Trophoblast cell (in vitro differentiated cells and primary cell): ENCODE measurements around the gene KBTBD12.

Experiments used
- DNase-seq, 2 donors: peaks; one replicate each; pipeline ENCODE4 v3.0.0-alpha.2; 2016
- H2AFZ ChIP-seq: 2 replicates; pipeline ENCODE4 v1.6.1; 2013; ENCODE audit warnings: low read length, moderate library complexity, mild to moderate bottlenecking; ENCODE audit not compliant: insufficient read depth, poor library complexity
- H2AK5ac ChIP-seq: 2 replicates; pipeline ENCODE4 v1.6.1; 2013; ENCODE audit warnings: mild to moderate bottlenecking, low read length
- H2BK120ac ChIP-seq: 2 replicates; pipeline ENCODE4 v1.6.1; 2013; ENCODE audit warnings: low read length, mild to moderate bottlenecking, moderate library complexity; ENCODE audit not compliant: insufficient read depth, poor library complexity
- H2BK12ac ChIP-seq: 2 replicates; pipeline ENCODE4 v1.6.1; 2013; ENCODE audit warnings: mild to moderate bottlenecking, low read length, moderate library complexity
- H2BK5ac ChIP-seq: 2 replicates; pipeline ENCODE4 v1.6.1; 2013; ENCODE audit warnings: low read length, low read depth, moderate library complexity, mild to moderate bottlenecking; ENCODE audit not compliant: poor library complexity
- H3K14ac ChIP-seq: 2 replicates; pipeline ENCODE4 v1.6.1; 2013; ENCODE audit warnings: mild to moderate bottlenecking, low read length
- H3K18ac ChIP-seq: 2 replicates; pipeline ENCODE4 v1.6.1; 2013; ENCODE audit warnings: mild to moderate bottlenecking, low read length
- H3K23ac ChIP-seq: 2 replicates; pipeline ENCODE4 v1.6.1; 2013; ENCODE audit warnings: low read length
- H3K27ac ChIP-seq: 2 replicates; pipeline ENCODE4 v1.5.1; 2013; ENCODE audit warnings: low read depth, mild to moderate bottlenecking, inconsistent platforms, low read length, moderate library complexity
- H3K27me3 ChIP-seq: 2 replicates; pipeline ENCODE4 v1.6.1; 2013; ENCODE audit warnings: inconsistent platforms, mild to moderate bottlenecking, low read length, moderate library complexity; ENCODE audit not compliant: insufficient read depth
- H3K36me3 ChIP-seq, 2 experiments: 1 replicate in 1 of 2; 2 replicates in 1 of 2; pipeline ENCODE4 v1.6.1; 2013; ENCODE audit warnings: low read length in 2 of 2, mild to moderate bottlenecking in 2 of 2, moderate library complexity in 1 of 2; ENCODE audit not compliant: insufficient read depth in 2 of 2, control insufficient read depth in 1 of 2
- H3K4ac ChIP-seq: 2 replicates; pipeline ENCODE4 v1.6.1; 2013; ENCODE audit warnings: low read depth, mild to moderate bottlenecking, low read length, moderate library complexity
- H3K4me1 ChIP-seq, 2 experiments: 1 replicate in 1 of 2; 2 replicates in 1 of 2; pipeline ENCODE4 v1.6.1; 2013; ENCODE audit warnings: low read length in 2 of 2, mild to moderate bottlenecking in 2 of 2, moderate library complexity in 1 of 2; ENCODE audit not compliant: insufficient read depth in 2 of 2, control insufficient read depth in 1 of 2
- H3K4me2 ChIP-seq: 2 replicates; pipeline ENCODE4 v1.6.1; 2013; ENCODE audit warnings: inconsistent platforms, mild to moderate bottlenecking, low read length, moderate library complexity
- H3K4me3 ChIP-seq: 2 replicates; pipeline ENCODE4 v1.5.1; 2013; ENCODE audit warnings: mild to moderate bottlenecking, low read depth, low read length, inconsistent platforms
- H3K79me1 ChIP-seq: one replicate; pipeline ENCODE4 v1.6.1; 2013; ENCODE audit warnings: low read length
- H3K79me2 ChIP-seq: 2 replicates; pipeline ENCODE4 v1.6.1; 2013; ENCODE audit warnings: low read length, mild to moderate bottlenecking; ENCODE audit not compliant: control insufficient read depth, insufficient read depth, poor library complexity
- H3K9ac ChIP-seq: 2 replicates; pipeline ENCODE4 v1.6.1; 2013; ENCODE audit warnings: mild to moderate bottlenecking, low read length
- H3K9me3 ChIP-seq: 2 replicates; pipeline ENCODE4 v1.6.1; 2013; ENCODE audit warnings: low read depth, mild to moderate bottlenecking, control low read depth, inconsistent platforms, low read length; ENCODE audit not compliant: insufficient read depth
- H4K12ac ChIP-seq: 2 replicates; pipeline ENCODE4 v1.6.1; 2013; ENCODE audit warnings: low read depth, mild to moderate bottlenecking, low read length, moderate library complexity
- H4K8ac ChIP-seq: 2 replicates; pipeline ENCODE4 v1.6.1; 2013; ENCODE audit warnings: low read depth, mild to moderate bottlenecking, low read length, moderate library complexity
- H4K91ac ChIP-seq: one replicate; pipeline ENCODE4 v1.6.1; 2013; ENCODE audit warnings: low read depth, mild to moderate bottlenecking, low read length, moderate library complexity
- WGBS: extraction: QIAGEN DNeasy Blood & Tissue Kit; methylation state at CpG from one replicate; pipeline ENCODE4 v1.1.7; 2013; ENCODE audit warnings: missing lambda C conversion rate; ENCODE audit not compliant: insufficient read length, insufficient coverage; ENCODE audit errors: extremely low coverage; 5-methylcytosine and 5-hydroxymethylcytosine counted together

The KBTBD12 gene

DNA sequence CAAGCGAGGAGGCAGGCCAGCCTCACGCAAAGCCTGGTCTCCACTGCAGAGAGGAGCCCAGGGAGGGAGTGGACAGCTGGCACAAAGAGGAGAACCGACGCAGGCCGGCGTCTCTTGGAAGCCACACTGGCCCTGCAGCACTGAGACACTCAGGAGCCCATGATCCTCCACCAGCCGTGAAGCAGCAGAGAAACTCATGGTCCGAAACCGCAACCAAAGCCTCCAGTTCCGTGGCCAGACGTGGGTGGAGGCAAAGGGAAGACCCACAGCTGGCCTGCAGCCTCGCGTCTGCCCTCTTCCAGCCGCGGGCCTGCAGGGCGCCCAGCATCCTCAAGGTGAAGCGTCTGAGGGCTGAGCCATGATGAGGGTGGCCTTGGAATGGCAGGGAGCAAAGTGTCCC, 75.0 kb downstream of the KBTBD12 start:
- no peaks in the 10 kb centered on the region for H3K9me3 ChIP-seq
- H3K79me2 ChIP-seq, result no peaks in the 10 kb centered on the region
- H3K4ac ChIP-seq, result no peak overlapping the region
- no peak for DNase-seq
- no peak overlapping the region for H4K91ac ChIP-seq
- no peaks in the 10 kb centered on the region for H3K27me3 ChIP-seq
- no peaks in the 10 kb centered on the region for H3K79me1 ChIP-seq
- no CpG with 5 or more reads among the region's 17 CpGs for WGBS
- no peak overlapping the region for H4K12ac ChIP-seq
- no peak overlapping the region for H3K14ac ChIP-seq
- no peak overlapping the region for H3K23ac ChIP-seq
- no peak overlapping the region for H3K9ac ChIP-seq
- H2BK120ac ChIP-seq, result no peak overlapping the region
- no peak overlapping the region for H3K4me2 ChIP-seq
- peaks cover 0 to under 1% of the 10 kb centered on the region in 2 experiments for H3K4me1 ChIP-seq
- H3K36me3 ChIP-seq, result no peaks in the 10 kb centered on the region
- no peak overlapping the region for H2BK5ac ChIP-seq
- H2BK12ac ChIP-seq, result no peak overlapping the region
- no peak overlapping the region for H4K8ac ChIP-seq
- no peak overlapping the region for H2AFZ ChIP-seq
- H3K27ac ChIP-seq, result no peak overlapping the region
- H3K4me3 ChIP-seq, result no peak overlapping the region
- H2AK5ac ChIP-seq, result no peak overlapping the region
- H3K18ac ChIP-seq, result no peak overlapping the region

DNA sequence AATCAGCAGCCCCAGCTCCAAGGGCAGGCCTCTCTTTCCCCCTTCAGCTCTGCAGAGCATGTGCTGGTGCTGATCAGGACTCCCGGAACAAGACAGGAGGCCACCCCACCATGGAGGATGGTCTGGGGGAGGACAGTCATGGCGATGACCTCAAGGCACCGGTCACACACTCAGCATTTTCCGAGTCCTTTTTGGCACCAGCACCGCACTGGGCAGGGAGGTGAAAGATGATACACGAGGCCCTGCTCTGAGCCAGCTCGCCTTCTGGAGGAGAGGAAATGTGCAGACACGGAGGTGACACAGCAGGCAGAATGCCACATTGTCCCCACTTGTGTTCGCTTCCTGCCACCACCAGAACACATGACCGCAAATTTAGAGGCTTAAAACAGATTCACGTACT, 75.4 kb downstream of the KBTBD12 start:
- Histone ChIP-seq H3K79me1 (no peaks in the 10 kb centered on the region), H3K27ac (no peak overlapping the region), H2BK120ac (no peak overlapping the region), H3K27me3 (no peaks in the 10 kb centered on the region), H3K4ac (no peak overlapping the region), H3K36me3 (no peaks in the 10 kb centered on the region), H3K4me2 (no peak overlapping the region), H3K14ac (no peak overlapping the region), H4K91ac (no peak overlapping the region), H3K4me3 (no peak overlapping the region), H3K9ac (no peak overlapping the region), H3K9me3 (no peaks in the 10 kb centered on the region), H3K23ac (no peak overlapping the region), H4K8ac (no peak overlapping the region), H2BK5ac (no peak overlapping the region), H3K18ac (no peak overlapping the region), H3K79me2 (no peaks in the 10 kb centered on the region), H4K12ac (no peak overlapping the region), H2AFZ (no peak overlapping the region), H2BK12ac (no peak overlapping the region), H2AK5ac (no peak overlapping the region), H3K4me1 (no peaks in the 10 kb centered on the region)
- no CpG with 5 or more reads among the region's 11 CpGs for WGBS
- no peak for DNase-seq

DNA sequence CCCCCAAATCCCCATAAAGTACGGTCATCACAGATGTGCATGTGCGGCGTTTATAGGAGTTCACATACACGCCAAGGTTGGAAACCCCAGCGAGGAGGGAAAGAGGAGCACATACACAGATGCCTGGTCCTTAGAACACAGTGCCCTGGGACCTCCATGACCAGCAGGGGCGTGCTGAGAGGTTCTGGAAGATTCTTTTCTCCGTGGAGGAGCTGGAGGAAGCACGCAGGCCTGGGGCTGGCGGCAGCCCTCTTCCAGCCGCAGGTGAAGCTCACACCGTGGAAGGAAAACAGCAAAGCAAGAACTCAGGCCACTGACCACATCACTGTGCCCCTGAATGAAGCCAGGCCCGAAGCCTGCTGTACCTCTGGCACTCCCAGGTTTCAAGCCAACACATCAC, 76.2 kb downstream of the KBTBD12 start:
- no peak overlapping the region for H4K12ac ChIP-seq
- H4K8ac ChIP-seq, result no peak overlapping the region
- H2BK5ac ChIP-seq, result no peak overlapping the region
- H3K27me3 ChIP-seq, result no peaks in the 10 kb centered on the region
- H3K9me3 ChIP-seq, result no peaks in the 10 kb centered on the region
- no peak overlapping the region for H3K27ac ChIP-seq
- DNase-seq, result no peak
- H3K14ac ChIP-seq, result no peak overlapping the region
- H2BK12ac ChIP-seq, result no peak overlapping the region
- H3K9ac ChIP-seq, result no peak overlapping the region
- H3K4me3 ChIP-seq, result no peak overlapping the region
- H4K91ac ChIP-seq, result no peak overlapping the region
- H3K23ac ChIP-seq, result no peak overlapping the region
- no peaks in the 10 kb centered on the region for H3K4me1 ChIP-seq
- no peak overlapping the region for H2AFZ ChIP-seq
- no peaks in the 10 kb centered on the region for H3K36me3 ChIP-seq
- H2BK120ac ChIP-seq, result no peak overlapping the region
- no peaks in the 10 kb centered on the region for H3K79me2 ChIP-seq
- H3K79me1 ChIP-seq, result no peaks in the 10 kb centered on the region
- H3K4me2 ChIP-seq, result no peak overlapping the region
- WGBS, result no CpG with 5 or more reads among the region's 12 CpGs
- H3K18ac ChIP-seq, result no peak overlapping the region
- H3K4ac ChIP-seq, result no peak overlapping the region
- H2AK5ac ChIP-seq, result no peak overlapping the region

DNA sequence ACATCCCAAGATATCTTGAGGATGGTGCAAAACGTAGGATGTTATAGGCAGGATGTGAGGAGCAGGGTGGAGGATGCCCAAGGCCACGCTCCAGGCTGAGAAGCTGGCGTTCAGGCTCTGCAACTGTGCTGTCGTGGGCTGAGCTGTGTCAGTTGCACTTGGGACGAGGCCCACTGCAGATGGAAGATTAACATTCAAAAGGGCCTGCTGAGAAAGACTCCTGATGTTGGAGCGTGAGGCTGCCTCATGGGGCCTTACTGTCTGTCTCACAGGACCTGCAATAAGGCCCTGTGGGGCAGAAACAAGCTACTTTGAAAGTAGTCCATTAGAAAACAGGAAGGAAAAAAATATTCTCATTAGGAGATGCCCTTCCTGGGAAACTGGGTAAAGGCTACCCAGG, 76.6 kb downstream of the KBTBD12 start:
- Histone ChIP-seq H2BK120ac (no peak overlapping the region), H3K18ac (no peak overlapping the region), H3K36me3 (no peaks in the 10 kb centered on the region), H3K14ac (no peak overlapping the region), H3K9ac (no peak overlapping the region), H3K27me3 (no peaks in the 10 kb centered on the region), H3K79me1 (no peaks in the 10 kb centered on the region), H4K8ac (no peak overlapping the region), H3K4me2 (no peak overlapping the region), H3K27ac (no peak overlapping the region), H3K23ac (no peak overlapping the region), H3K4me3 (no peak overlapping the region), H2AFZ (no peak overlapping the region), H3K4ac (no peak overlapping the region), H3K9me3 (no peaks in the 10 kb centered on the region), H2AK5ac (no peak overlapping the region), H3K4me1 (no peaks in the 10 kb centered on the region), H3K79me2 (no peaks in the 10 kb centered on the region), H2BK5ac (no peak overlapping the region), H4K91ac (no peak overlapping the region), H4K12ac (no peak overlapping the region), H2BK12ac (no peak overlapping the region)
- no peak for DNase-seq
- WGBS, result no CpG with 5 or more reads among the region's 6 CpGs
